ENCODE results near the gene ESCO1.
"Not testable (repeated sequence)": the region's sequence is repeated elsewhere in the genome, so short reads cannot be mapped to it uniquely, and the experiment has no call there.

Gene ESCO1, protein sequence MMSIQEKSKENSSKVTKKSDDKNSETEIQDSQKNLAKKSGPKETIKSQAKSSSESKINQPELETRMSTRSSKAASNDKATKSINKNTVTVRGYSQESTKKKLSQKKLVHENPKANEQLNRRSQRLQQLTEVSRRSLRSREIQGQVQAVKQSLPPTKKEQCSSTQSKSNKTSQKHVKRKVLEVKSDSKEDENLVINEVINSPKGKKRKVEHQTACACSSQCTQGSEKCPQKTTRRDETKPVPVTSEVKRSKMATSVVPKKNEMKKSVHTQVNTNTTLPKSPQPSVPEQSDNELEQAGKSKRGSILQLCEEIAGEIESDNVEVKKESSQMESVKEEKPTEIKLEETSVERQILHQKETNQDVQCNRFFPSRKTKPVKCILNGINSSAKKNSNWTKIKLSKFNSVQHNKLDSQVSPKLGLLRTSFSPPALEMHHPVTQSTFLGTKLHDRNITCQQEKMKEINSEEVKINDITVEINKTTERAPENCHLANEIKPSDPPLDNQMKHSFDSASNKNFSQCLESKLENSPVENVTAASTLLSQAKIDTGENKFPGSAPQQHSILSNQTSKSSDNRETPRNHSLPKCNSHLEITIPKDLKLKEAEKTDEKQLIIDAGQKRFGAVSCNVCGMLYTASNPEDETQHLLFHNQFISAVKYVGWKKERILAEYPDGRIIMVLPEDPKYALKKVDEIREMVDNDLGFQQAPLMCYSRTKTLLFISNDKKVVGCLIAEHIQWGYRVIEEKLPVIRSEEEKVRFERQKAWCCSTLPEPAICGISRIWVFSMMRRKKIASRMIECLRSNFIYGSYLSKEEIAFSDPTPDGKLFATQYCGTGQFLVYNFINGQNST

GRCh38 chr18:21600526-21601410, at the start of gene ESCO1:
ESCO1 (minus strand) TSS chr18:21600704; CDS start chr18:21574843, 25,861 bp downstream.
- peak; percentile 95 for DNase-seq

DNA sequence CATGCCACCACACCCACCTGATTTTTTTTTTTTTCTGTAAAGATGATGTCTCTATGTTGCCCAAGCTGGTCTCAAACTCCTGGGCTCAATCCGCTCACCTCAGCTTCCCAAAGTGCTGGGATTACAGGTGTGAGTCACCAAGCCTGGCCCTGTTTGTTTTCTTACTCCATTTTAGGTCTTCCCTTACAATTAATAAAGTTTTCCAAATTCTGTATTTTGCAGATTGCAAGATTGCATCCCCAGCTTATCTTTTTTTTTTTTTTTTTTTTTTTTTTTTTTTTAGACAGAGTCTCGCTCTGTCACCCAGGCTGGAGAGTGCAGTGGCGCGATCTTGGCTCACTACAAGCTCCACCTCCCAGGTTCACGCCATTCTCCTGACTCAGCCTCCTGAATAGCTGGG, 39.9 kb upstream of the ESCO1 start:
- not testable (repeated sequence) for DNase-seq

DNA sequence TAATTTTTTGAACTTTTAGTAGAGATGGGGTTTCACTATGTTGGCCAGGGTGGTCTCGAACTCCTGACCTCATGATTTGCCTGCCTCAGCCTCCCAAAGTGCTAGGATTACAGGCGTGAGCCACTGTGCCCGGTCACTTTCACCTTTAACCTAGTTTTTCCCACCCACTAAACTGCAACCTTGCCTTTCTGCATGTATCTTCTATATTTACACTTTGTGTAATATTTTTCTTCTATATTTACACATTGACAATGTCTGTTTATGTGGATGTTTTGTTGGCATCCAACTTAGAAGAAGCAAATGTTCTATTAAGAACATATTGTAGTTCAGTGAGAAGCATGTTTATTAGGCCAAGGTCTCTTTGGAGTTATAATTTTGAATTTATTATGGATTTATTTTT, 38.3 kb upstream of the ESCO1 start:
- no peak for DNase-seq

DNA sequence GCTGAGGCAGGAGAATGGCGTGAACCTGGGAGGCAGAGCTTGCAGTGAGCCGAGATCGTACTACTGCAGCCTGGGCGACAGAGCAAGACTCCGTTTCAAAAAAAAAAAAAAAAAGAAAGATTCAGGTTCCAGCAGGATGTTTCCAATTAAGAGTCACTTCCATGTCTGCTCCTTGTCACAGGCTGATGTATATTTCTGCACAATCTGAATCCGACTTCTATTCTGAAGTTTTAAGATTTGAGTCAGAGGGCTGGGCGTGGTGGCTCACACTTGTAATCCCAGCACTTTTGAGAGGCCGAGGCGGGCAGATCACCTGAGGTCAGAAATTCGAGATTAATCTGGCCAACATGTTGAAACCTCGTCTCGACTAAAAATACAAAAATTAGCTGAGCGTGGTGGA, 36.3 kb upstream of the ESCO1 start:
- no peak for DNase-seq

GRCh38 chr18:21634588-21635199, 34.2 kb upstream of the ESCO1 start:
- DNase-seq, result no peak

DNA sequence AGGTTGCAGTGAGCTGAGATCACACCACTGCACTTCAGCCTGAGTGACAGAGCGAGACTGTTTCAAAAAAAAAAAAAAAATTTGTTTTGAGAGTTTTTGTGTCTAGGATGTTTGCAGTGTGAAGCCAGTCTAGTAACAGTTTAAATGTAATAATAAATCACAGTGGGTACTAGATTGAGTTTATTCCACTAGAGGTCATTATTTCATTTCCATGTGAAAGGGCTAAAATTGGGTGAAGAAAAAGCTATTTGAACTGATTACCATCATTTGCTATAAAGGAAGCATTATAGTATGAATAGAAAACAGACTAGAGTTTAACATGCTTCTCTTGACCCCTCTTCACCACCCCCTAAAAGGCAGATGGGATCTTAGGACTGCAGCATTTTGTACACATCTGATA, 31.9 kb upstream of the ESCO1 start:
- DNase-seq, result no peak

GRCh38 chr18:21629089-21629832, 28.8 kb upstream of the ESCO1 start:
- DNase-seq, result no peak

DNA sequence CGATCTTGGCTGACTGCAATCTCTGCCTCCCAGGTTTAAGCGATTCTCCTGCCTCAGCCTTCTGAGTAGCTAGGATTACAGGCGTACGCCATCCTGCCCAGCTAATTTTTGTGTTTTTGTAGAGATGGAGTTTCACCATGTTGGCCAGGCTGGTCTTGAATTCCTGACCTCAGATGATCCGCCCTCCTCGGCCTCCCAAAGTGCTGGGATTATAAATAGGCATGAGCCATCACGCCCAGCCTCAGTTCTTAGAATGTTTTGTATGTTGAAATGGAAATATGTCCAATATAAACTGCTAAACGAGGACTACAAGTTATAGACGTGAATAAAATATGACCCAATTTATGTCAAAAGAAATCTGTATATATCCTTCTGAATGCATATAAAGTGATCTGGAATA, 21.1 kb upstream of the ESCO1 start:
- not testable (repeated sequence) for DNase-seq

DNA sequence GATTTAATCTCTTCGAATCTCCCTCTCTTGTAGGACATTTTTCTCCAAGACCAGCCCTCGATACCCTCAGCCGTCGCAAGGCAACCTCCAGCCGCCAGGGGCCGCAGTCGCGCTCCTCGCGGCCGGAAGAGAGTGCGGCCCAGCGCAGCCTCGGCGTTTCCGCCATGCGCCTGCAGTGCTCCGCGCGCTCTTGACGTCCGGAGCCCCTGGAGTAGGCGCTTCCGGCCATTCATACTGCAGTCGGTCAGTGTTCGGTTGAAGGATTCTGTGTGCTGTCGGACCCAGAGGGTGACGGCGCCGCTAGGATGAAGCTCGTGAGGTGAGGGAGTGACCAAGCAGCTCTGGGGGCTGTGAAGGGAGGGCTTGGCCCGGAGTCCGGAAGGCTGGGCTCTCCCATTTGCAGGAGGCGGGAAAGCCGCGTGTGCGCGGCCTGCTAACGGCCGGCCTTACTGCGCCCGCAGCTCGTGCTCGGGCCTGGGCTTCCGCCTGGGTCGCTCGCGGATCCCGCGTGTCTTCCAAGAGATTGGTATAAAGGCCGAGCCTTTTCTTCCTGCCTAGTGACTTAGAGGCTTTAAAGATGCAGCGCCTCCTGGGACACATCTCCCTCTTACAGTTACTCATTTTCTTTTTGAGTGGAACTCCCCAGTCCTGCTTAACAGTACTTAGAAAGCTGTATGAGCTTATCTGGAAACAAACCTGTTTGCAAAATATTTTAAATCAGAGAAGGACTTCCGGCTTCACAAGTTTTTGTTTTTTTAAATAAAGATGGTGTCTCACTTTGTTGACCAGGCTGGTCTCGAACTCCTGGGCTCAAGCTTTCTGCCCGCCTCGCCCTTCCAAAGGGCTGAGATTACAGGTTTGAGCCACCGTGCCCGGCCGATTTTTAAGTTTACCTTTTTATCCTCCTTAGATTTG, 11.9 kb upstream of the ESCO1 start, which contains the start of gene SNRPD1:
TSS of gene SNRPD1 (plus strand) at position 190 of the 915 bp plus-strand sequence. CDS start at position 306, 116 bp downstream.
- peak; percentile 92 for DNase-seq

- not testable (repeated sequence) for DNase-seq
Observed at GRCh38 chr18:21611401-21612124, 11.1 kb upstream of the ESCO1 start.

DNA sequence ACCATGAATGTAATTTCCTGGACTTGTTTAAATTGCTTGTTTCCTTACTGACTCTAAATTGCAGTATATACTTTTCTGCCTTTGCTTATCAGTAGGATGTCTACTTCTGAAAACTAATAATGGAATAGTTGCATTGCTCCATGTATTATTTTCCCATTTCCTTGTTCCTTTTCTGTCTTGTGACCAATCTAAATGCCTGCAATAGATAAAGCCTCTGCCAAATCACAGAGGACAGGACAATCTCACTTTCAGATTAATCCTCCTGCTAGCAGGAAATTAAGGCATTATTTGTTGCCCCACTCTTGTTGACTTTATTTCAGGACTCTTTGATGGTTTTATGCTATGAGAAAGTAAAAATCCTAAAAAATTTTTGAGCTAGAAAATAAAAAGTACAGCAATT, 4.7 kb upstream of the ESCO1 start:
- no peak for DNase-seq

DNA sequence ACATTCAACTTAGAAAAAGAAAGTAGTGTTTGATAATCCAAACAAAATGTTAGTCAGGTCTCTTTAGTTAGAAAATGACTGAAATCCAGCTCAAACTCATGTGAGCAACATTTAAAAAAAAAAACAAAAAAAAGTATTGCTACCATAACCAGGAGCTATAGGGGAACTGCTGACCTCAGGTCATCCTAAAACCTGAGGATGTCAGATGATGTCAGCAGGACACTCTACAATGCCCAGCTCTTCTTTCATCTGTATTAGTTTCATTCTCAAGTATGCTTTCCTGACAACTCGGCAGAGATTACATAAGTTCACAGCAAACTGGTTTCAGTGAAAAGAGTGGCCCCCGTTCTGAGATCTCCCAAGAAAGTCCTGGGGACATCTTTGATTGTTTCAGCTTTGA, 4.2 kb upstream of the ESCO1 start:
- no peak for DNase-seq

DNA sequence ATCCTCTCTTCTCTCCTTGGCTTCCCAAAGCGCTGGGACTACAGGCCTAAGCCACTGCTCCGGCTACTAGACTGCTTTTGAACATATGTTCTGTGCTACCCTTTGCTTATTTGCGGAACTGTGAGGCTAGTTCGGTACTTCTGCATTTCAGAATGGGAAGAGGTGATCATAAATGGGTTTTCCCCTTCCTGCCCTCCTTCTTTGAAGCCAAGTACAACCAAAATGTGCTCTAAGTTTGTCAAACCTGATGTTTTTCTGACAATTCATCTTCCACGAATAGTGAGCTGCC, 1.7 kb upstream of the ESCO1 start:
- no peak for DNase-seq

DNA sequence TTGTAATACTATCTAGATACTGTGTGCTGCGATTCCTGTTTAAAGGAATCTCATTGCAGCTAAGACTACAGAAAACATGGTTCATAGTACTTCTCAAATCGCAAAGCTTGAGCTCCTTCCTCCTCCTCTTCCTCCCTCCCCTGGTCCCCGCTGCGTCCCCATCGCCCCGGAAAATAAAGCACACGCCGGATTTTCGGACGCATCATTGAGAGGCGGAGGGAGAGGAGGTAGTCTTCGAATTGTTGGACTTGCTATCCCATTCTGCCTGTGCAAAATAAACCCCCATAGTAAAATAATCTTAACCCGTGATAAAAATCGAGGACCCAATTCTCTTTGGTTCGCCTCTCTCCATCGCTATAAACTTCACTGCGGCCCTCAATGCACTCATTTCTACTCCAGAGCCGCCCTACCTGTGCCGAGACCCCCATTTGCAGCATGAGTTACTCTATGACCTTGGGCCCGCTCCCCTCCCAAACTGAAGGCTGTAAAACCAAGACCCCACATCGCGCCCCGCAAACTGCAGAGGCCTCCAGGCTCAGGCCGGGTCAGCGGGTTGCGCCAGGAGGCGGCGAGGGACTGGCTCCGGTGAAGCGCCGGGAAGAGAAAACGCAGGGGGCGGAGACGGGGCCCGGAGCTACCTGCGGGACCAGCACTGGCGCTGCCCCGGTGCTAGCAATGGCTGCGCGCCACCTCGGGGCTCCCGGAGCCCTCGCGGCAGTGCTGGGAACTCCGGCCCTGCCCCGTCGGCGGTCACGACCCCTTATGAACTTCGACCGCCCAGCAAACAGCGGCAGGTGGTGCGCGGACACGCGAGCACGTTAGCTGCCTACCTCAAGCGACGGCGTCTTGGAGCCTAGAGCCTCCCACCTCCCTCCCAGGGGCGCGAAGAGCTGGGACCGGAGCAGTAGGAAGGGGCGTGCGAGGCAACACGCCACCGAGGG, 649 bp downstream of the ESCO1 start:
- peak; percentile 10 for DNase-seq

DNA sequence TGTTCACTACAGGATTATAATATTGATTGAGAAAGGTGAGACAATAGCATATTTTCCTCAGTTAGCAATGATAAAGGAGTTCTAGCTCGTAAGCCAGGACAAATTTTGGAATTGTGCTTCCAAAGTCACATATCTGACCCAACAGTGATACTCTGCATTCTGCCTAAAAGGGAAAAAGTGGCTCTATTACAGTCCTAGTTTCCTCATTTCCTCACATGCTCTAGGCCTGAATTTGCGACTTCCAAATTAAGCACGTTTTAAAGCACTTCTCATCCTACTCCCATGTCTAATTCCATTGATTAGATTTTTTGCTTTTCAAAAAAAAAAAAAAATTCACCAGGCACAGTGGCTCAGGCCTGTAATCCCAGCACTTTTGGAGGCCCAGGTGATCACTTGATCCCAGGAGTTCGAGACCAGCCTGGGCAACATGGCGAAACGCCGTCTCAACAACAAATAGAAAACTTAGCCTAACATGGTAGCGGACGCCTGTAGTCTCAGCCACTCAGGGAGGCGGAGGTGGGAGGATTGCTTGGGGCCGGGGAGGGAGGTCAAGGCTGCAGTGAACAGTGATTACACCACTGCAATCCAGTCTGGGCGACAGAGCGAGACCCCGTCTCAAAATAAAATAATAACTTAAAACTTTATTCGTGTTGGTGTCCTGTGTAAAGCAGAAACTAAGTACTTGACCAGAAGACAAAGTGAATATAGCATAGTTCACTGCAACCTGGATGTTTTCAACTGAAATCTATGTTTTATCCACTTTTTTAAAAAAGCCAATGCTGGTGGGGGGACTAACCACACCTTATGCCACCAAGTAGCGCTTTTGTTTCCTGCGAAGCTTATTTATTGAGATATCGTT, 1.5 kb downstream of the ESCO1 start:
- no peak for DNase-seq

DNA sequence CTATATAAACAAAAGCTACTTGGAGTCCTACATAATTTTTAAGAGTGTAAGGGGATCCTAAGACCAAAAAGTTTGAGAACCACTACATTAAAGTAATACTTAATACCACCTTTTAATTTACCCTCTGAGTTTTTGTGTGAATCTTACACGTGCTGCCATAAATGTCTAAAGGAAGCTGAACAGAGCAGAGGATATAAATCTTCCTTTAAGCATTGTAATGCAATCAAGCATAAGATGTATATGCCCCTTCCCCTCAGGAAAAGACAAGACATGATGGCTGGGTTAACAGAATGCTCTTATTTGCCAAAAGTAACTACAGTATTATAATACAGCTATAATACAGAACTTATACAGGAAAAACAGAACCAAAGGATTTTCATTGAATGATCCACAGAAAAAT, 2.9 kb downstream of the ESCO1 start:
- DNase-seq, result no peak

GRCh38 chr18:21593540-21594257, 6.8 kb downstream of the ESCO1 start:
- DNase-seq, result no peak

All from activated naive CD4-positive, alpha-beta T cell treated with Interleukin-2 at 50 U/mL for 16 hours (primary cell).